NCI-H2107 (cell line): Measurements from ENCODE around the gene MLLT1.

Experiments used
- DNase-seq: peaks from one replicate; lab custom pipeline; 2025; lab: John Stamatoyannopoulos, UW

Gene MLLT1

DNA sequence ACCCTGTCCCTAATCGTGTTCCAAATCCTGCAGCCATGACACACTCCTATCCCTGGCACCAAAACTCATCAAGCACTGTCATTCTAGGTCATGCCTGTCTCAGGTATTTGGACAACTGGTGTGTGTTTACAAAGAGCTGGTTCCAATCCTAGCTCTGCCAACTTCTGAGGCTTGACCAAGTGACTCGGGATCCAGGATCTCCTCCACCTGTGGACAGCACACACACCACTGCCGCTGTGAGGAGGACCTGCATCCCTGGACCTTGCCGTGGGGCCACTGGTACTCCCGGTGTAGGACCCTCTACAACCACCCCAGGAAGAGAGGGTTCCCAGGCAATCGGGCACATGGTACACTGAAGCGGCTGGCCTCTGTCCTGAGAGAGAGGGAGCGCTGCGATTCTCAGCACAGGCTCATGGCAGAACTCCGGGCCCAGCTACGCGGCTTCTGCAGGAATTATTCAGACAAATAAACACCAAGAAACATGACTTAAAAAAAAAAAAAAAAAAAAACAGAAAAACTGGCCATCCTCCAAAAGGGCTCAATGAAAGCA, 20.4 kb downstream of the MLLT1 start:
- DNase-seq: no peak

DNA sequence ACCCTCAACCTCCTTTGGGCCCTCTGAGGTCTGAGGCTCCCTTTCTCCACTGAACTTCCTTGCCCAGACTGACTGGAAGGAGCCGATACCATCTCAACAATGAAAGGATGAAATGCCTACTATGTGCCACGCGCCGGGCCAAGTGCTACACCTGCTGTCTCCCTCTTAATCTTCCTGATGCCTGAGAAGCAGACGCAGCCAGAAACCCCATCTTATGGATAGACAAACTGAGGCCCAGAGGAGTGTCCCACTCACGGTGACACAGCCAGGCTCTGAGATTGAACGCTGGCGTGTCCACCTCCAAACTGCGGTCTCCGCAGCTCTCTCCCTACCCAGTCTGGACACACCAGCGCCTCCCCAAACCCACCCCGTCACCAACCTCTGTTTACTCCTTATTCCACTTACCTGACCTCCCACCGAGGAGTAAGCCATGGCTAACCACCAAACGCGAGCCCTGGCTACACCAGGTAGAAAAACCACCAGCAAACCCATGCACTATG, 20.9 kb downstream of the MLLT1 start:
- no peak for DNase-seq

DNA sequence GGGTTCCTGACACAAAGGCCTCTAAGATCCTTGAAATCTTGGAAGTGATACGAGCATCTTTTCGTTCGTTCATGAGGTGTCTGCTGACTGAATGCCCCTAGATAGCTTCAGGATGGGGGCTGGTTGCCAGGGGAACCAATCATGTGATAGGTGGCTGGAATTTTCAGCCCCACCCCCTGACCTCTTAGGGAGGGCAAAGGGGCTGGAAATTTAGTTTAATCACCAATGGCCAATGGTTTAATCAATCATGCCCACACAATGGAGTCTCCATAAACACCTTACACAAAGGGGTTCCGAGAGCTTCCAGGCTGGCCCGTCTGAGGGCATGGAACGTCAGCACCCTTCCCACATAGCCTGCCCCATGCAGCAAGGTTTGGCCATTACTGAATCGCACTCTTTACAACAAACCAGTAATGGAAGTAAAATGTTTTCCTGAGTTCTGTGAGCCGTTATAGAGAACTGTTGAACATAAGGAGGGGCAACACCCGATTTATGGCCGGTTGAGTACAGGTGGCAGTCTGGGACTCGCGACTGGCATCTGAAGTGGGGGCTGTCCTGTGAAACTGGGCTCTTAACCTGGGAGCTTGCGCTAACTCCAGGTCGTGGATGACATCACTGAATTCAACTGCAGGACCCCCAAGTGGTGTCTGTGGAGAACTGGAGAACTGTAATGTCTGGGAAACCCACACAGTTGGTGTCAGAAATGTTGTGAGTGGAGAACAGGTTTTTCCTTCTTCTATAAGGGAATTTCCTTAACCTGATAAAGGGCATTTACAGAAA, 25.6 kb downstream of the MLLT1 start:
- no peak for DNase-seq

DNA sequence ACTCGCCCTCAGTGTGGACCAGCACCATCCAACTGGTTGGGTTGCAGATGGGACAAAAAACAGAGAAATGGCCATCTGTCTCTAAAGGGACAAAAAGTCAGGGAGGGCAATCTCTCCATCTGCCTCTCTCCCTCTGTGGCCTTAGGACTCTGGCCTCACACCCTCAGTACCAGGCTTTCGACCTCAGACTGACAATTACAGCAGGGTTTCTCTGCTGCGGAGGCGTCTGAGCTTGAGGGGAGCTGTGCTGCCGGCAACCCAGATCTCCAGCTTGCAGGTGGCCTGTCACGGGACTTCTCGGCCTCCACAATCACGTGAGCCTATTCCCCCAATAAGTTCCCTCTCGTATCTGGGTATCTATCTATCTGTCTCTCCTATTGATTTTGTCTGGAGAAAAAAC, 27.7 kb downstream of the MLLT1 start:
- DNase-seq: no peak

DNA sequence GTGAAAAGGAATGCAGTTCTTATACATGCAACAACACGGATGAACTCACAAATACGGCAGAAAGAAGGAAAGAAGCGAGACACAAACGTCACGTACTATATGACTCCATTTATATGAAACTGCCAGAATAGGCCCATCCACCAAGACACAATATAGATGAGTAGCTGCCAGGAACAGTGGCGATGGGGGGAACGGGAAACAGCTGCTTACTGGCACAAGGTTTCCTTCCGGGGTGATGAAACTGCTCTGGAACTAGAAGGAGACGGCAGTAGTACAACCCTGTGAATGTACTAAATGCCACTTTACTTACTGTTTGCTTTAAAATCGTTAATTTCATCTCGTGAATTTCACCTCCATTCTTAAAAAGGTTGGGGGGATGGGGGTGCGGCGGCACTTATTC, 28.9 kb downstream of the MLLT1 start:
- no peak for DNase-seq

DNA sequence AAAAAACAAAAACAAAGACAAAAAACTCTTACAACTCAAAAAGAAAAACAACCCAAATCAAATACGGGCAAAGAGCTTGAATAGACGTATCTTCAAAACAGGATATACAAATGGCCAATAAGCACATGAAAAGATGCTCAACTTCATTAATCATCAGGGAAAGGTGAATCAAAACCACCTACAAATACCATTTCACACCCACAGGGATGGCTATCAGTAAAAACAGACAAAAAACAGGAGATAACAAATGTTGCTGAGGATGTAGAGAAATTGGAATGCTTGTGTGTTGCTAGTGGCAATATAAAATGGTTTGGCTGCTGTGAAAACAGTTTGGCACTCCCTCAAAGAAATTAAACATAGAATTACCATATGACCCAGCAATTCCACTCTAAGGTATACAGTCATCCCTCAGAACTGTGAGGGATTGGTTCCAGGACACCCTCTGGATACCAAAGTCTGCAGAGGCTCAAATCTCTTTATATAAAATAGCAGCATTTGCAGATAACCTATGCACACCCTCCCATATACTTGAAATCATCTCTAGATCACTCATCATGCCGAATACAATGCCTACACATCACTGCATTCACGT, 29.7 kb downstream of the MLLT1 start:
- DNase-seq: no peak

DNA sequence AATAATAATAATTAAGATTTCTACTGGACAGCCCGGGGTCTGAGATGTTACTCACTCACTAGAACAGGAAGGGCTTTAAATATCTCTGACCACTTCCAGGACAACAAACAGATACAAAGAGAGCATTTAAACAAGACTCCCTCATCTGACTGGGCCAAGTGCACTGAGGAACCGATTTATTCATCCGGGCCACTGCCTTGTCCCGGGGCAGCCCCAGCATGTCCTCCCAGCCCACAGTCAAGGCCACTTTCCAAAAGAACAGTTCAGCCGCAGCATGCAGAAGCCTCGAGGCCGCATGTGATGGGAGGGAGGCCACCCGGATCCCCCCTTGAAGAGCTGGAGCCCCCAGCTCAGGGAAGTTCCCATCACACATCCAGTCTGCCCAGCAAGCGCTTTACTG, 30.5 kb downstream of the MLLT1 start:
- DNase-seq: no peak

DNA sequence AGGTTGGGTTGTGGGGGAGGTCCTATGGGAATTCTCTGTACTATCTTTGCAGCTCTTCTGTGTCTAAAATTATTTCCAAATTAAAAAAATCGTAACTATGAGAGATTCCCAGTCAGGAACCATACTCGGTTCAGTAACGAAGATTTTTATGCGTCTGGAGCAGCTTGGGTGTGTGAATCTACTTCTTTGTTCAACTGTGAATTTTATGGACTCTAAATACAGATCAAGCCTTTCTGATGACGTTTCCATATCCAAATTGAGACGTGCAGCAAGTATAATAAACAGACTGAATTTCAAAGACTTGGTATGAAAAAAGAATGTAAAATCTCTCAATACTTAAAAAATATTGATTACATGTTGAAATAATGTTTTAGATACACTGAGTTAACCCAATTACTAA, 30.9 kb downstream of the MLLT1 start:
- no peak for DNase-seq

DNA sequence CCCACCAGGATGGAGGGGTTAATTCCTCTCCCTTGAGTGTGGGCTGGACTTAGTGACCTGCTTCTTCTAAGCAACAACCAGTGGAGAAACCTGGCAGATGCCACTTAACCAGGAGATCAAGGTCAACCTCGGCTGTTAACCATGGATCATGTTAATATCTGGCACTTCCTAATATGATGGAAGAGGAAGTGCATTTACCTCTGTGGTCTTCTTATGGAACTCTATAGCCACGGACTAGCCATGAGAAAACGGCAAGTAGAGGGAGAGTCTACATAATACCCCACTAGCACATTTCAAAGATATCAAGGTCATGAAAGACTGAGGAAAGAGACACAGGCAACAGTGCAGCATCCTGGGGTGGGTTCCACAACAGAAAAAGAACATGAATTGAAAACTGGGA, 31.4 kb downstream of the MLLT1 start:
- no peak for DNase-seq

DNA sequence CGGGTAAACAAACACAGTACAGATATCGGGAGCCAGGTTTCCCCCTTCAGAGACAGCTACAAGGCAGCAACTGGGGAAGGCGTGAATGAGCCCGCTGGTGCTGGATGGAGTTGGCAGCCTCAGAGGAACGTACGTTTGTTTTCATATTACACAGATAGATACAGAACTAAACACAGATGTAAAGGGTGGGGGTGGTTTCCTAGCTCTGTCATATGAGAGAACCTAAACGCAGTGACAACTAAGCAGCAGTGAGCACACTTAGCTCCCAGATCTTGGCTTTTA, 32.8 kb downstream of the MLLT1 start:
- DNase-seq: no peak

DNA sequence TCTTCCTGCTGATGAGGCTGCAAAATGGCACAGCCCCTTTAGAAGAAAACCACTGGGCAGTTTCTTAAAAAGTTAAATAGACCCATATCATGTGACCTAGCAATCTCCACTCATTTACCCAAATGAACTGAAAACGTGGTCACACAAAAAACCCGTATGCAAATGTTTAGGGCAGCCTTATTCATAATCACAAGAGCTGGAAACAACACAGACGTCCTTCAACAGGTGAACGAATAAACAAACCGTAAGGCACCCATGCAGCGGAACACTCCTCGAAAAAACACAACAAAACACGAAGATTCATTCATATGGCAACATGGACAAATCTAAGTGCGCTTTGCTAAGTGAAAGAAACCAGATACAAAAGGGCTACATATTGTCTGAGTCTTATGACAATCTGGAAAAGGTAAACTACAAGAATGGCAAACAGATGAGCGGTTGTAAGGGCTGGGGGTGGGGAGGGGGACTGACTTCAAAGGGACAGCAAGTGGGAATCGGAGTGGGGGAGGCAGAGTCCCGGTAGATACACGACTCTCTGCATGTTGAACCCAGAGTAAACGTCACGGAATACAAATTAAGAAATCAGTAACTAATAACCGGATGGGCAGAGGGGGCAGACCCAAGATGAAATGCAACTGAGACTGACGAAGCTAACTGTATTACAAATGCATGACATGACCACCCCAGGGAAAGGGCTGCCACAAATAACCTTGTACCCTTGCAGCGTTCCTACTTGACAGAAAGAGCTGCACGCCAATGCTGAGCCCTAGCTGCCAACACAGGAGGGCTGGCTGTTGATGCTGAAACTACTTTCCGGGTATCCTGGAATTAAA, 33.4 kb downstream of the MLLT1 start:
- no peak for DNase-seq

DNA sequence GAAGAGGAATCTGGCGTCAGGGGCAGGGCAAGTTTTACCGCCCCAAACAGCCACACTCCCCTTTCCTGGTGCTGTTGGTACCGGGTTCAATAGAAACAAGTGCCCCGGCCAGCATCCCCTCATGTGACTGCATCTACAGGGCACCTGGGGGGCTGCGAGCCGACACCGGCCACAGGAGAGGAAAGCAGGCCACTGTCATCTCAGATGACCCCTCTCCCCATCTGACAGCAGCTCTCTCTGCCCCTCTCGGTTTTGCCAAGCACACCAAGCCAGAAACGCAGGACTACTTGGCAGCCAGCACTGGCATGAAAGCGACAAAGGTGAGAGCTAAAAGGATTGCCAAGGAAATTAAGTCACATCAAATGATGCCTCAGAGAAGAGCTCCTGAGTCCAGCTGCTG, 37.1 kb downstream of the MLLT1 start:
- DNase-seq: no peak

DNA sequence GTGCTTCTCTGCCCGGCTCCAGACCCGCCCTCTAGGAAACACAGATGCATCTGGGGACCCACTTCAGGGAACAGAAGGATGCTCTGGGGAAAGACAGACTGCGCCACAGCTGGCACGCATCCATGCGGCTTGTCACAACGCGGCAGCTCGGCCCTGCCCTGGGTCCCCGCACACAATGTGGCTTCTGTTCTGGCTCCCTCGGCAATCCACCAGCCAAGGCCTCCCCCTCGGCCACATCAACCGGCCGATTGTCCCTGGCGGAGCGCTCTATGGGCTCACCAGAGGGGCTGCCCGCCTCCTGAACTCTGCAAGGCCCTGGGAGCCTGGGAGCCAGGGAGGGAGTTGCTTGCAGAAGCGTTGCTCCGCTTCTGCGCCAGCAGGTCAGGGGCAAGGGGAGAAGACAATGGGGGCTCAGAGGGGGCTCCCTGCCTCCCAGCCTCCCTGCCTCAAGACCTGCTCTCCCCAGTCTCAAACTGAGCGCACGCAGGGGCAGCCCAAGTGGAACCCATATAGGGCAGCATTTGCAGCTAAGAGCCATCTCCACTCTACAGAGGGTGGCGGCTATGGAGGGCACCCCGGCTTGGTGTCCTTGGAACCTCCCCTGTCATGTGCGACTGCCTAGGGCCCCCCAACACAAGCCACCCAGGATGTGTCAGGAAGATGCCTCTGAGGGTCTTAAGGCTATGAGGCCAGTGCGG, 37.9 kb downstream of the MLLT1 start:
- DNase-seq: no peak

DNA sequence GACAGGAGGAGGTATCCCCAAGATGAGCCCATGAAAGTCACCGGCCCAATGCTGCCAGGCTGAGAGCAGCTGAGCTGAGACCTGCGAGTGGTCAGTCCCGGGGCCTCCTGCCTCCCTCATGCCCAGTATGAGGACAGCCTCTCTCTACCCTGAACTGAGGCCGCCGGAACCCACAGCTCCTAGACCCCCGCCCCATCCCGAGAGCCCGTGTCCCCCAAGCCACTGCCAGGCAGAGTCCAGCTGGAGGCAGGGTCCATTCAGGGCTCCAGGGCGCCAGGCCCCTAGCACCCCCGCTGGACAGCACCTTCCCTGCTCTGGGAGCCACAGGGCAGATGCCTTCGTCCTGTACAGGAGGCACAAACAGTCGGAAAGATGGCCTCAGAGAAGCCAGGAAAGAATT, 38.7 kb downstream of the MLLT1 start:
- DNase-seq: no peak

DNA sequence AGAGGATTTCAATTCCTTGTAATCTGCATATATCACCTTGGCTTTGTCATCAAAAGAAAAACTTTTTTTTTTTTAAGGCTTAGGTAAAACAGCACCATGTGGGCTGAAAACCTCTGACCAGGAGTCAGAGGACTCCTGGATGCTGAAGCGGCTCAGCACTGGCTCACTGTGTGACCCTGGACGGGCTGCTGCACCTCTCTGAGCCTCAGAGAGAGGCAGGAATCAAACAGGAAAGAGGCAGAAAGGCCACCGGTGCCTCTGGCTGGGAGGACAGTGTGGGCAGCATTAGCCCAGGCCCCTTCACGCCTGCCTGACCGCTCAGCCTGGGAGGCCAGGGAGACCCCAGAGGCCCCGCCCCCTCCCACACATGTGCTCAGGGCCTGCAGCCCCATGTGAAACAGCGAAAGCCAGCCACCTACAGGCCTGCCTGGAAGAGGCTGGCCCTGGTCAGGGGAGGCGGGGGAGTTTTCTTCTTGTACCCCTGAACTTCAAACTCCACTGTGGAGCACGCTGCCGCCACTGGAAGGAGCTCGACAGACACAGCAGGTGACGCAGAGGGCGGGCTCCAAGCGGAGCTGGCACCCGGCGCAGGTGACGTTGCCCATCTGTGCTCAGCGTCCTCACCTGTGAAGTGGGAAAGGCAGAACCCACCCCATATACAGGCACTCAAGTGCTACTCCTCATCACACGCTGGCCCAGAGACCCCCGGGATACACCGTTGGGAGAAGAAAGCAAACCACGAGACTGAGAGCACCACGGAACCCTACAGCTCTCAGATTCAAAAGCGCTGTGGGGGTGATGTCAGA, 39.7 kb downstream of the MLLT1 start:
- no peak for DNase-seq

DNA sequence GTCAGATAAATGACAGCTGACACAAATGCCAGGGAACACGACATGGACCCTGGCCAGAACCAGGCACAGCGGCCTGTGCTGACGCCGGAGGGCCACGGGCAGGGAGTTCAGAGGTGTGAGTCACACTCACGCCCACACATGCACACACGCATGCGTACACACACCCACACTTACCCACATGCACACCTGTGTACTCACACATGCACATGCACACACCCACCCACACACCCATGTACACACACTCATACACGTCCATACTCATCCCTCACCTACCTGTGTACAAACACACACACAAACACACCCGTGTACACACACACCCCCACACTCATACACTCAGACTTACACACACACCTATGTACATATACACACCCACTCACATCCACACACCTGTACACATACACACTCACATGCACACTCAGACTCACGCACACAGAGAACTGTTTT, 40.4 kb downstream of the MLLT1 start:
- DNase-seq: no peak

DNA sequence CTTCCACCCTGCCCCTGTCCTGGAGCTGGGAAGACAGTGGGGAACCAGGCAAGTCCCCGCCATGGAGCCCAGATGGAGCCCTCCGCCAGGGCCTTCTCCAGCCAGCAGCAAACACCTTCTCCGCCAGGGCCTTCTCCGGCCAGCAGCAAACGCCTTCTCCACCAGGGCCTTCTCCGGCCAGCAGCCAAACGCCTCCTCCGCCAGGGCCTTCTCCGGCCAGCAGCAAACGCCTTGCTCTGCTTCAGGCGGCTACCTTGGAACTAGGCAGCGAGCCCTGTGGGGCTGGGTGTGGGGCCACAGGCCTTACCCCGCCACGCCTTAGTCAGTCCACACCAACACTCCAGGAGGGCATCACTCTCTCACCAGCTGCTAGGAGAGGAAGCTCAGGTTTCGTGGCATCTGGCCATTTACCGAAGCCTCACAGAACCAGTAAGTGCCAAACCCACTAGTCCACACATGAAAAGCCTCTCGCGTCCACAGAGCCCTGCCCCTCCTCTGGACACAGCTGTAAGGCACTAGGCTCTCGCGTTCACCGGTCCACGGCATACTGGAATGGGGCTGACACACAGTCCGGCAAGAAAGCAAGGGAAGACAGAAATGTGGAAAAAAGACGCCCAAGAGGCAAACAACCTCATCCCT, 41.0 kb downstream of the MLLT1 start:
- DNase-seq: no peak

DNA sequence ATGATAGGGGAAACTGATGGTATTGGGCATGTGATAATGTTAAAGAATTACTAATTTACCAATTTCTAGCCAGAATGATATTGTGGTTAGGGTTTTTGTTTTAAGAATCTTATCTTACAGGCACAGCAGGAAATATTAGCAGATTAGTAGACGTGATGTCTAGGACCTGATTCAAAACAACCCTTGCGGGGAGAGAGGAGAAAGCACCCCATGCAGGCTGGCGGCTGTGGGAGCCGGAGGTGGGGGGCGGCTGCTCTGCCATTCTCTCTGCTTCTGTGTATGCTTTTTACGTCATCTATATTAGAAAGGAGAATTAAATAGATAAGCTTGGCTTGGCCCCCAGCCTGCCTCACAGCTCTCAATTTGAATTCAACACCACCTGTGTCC, 41.5 kb downstream of the MLLT1 start:
- no peak for DNase-seq

DNA sequence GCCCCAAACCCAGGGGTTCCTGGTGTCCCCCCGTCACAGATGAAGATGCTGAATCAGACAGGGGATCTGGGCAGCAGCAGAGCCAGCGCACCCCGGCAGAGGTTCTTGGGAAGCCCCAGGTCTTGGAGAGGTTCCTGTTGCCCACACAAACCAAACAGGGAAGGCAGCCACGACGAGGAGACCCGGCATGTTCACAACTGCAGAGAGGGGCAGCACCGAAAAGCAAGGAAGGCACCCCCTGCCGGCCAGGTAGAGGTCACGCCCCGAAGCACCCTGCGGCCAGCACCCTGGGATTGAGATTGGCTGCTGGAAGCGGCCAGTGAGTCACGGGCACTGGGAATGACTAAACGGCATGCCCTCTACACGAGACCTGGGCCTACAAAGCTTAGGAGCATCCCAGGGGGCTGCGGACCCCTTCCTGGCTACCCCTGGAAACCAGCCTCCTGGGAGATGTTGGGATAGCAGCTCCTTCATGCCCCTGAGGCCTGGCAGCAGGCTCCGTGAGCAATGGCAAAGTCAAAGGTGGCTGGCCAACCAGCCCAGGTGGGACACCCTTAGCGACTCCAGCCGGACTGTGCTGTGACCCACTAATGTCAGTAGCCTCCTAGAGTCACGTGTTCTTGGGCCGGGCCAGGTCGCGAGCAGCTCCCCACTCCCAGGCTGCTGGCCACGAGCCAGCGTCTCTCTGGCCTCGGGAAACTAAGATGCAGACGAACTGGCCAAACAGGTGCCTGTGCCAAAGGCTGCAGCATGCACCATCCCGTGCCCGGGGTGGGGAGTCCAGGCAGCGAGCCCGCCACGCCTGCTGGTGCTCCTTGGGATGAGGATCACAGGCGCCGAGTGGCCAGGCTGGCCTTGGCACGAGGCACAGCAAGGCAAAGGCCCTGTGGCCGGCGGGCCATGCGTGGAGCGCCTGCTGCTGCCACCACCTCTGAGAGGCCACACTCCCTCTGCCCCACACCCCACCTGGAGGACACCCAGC, 43.2 kb downstream of the MLLT1 start:
- no peak for DNase-seq
